SJSA1 (cell line): ENCODE results near the gene OR51F1. TPM values are rescaled to one million over a fixed set of nuclear protein-coding genes. Genes with fewer than 3 reads are reported as not detected.
"Not testable (repeated sequence)": the region's sequence is repeated elsewhere in the genome, so short reads cannot be mapped to it uniquely, and the experiment has no call there.

Experiments used
- DNase-seq, 2 experiments: peaks; one replicate each; pipeline ENCODE4 v3.0.0-alpha.2; 2015 to 2020; ENCODE audit warnings: low spot score in 2 of 2, low read depth in 1 of 2
- H3K27ac ChIP-seq: fragments of 250-450 bp; sonication (Bioruptor Pico); 2 replicates; pipeline ENCODE4 v1.5.1; 2020; ENCODE audit warnings: mild to moderate bottlenecking, moderate library complexity
- H3K27me3 ChIP-seq: fragments of 250-450 bp; sonication (Bioruptor Pico); replicated peaks from 2 replicates; pipeline ENCODE4 v1.5.1; 2020; ENCODE audit warnings: mild to moderate bottlenecking, moderate library complexity
- H3K36me3 ChIP-seq: fragments of 250-450 bp; sonication (Bioruptor Pico); 2 replicates; pipeline ENCODE4 v1.5.1; 2020; ENCODE audit warnings: mild to moderate bottlenecking
- H3K4me1 ChIP-seq: fragments of 250-450 bp; sonication (Bioruptor Pico); replicated peaks from 2 replicates; pipeline ENCODE4 v1.6.1; 2021; ENCODE audit warnings: mild to moderate bottlenecking
- H3K4me3 ChIP-seq: fragments of 250-450 bp; sonication (Bioruptor Pico); 2 replicates; pipeline ENCODE4 v1.5.1; 2020; ENCODE audit warnings: mild to moderate bottlenecking
- H3K9me3 ChIP-seq: fragments of 250-450 bp; sonication (Bioruptor Pico); replicated peaks from 2 replicates; pipeline ENCODE4 v1.5.1; 2020; ENCODE audit warnings: mild to moderate bottlenecking
- total RNA-seq: library from RNA; depleted of rRNA; stranded (reverse); fragments of >200 nt; shearing (Covaris generic); gene quantifications from 2 replicates; pipeline ENCODE4 v1.2.3, GENCODE V29; 2014; rRNA removed

Gene OR51F1
- total RNA-seq, 1 experiment from 2014 or later: not detected

DNA sequence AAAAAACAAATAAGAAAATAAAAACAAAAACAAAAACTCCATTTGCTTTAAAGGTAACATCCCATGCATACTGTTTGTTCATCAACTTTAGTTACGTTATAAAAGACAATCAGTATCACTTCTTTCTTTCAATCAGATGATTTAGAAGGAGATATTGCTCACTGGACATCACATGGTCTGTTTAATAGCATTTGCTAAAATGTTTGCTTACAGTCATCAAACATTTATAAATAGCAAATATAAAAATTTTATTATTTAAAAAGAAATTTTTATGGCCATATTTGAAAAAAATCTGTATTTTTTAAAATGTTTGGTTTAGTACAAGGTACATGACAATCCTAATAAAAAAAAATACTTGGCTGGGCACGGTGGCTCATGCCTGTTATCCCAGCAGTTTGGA lies 42.6 kb downstream of the OR51F1 start:
- Histone ChIP-seq H3K27ac (no peak overlapping the region), H3K4me1 (no peaks in the 10 kb centered on the region), H3K9me3 (no peaks in the 10 kb centered on the region), H3K36me3 (no peaks in the 10 kb centered on the region), H3K4me3 (no peak overlapping the region), H3K27me3 (peaks cover 3% of the 10 kb centered on the region)
- DNase-seq: no peak

DNA sequence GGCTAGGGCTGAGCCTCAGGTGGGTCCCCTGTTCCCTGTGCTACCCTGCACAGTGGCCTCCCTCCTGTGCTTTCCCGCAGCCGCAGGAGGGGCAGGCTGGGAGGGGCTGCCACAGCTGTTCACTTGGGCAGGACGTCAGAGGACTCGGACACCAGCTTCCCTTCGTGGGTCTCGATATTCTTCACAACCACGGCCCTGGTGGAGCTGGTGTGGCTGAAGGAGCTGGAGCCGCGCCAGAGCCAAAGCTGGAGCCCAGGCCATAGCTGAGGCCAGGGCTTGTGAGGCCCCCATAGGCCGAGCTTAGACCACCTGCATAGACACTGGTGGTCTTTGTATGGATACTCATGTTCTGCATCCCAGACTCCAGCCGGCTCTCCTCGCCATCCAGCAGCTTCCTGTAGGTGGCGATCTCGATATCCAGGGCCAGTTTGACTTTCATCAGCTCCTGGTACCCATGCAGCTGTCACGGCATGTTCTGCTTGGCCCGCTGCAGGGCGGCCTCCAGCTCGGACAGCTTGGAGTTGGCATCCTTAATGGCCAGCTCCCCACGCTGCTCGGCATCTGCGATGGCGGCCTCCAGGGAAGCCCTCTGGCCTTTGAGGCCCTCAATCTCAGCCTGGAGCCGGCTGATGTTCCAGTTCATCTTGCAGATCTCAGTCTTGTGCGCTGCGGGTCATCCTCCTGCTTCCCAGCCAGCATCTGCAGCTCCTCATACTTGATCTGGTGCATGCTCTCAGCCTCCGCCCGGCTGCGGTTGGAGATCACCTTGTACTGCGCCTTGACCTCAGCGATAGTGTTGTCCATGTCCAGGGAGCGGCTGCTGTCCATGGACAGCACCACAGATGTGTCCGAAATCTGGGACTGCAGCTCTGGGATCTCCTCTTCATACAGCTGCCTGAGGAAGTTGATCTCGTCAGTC lies 46.9 kb downstream of the OR51F1 start:
- not testable (repeated sequence) for H3K27me3 ChIP-seq, H3K4me1 ChIP-seq, H3K36me3 ChIP-seq, H3K27ac ChIP-seq, H3K4me3 ChIP-seq, H3K9me3 ChIP-seq, DNase-seq

Other genes starting within 250 kb of the OR51F1 start
- not detected in 2 replicates for gene OR52M1, start 224.7 kb downstream of the OR51F1 start, total RNA-seq
- gene OR52I2, start 188.2 kb downstream of the OR51F1 start, total RNA-seq: not detected in 2 replicates
- gene OR52I1, start 175.9 kb downstream of the OR51F1 start, total RNA-seq: not detected in 2 replicates
- 20.7 and 42.9 TPM in 2 replicates for gene TRIM68, start 161.7 kb downstream of the OR51F1 start, total RNA-seq
- gene OR51D1, start 132.5 kb downstream of the OR51F1 start, total RNA-seq: not detected in 2 replicates
- gene OR51E1, start 126.0 kb downstream of the OR51F1 start, total RNA-seq: 0.11 and 0.13 TPM in 2 replicates
- gene OR51E2, start 72.1 kb downstream of the OR51F1 start, total RNA-seq: 0.09 and 0.21 TPM in 2 replicates
- not detected in 2 replicates for gene MMP26, start 65.2 kb downstream of the OR51F1 start, total RNA-seq
- gene OR52R1, start 34.4 kb upstream of the OR51F1 start, total RNA-seq: not detected in 2 replicates
- gene OR51F2, start 51.4 kb upstream of the OR51F1 start, total RNA-seq: not detected in 2 replicates
- gene OR51S1, start 79.3 kb upstream of the OR51F1 start, total RNA-seq: not detected in 2 replicates
- gene OR51T1, start 112.0 kb upstream of the OR51F1 start, total RNA-seq: not detected in 2 replicates
- not detected in 2 replicates for gene OR51A7, start 133.8 kb upstream of the OR51F1 start, total RNA-seq
- gene OR51G2, start 149.4 kb upstream of the OR51F1 start, total RNA-seq: not detected in 2 replicates
- gene OR51G1, start 154.4 kb upstream of the OR51F1 start, total RNA-seq: not detected in 2 replicates
- not detected in 2 replicates for gene OR51A4, start 177.7 kb upstream of the OR51F1 start, total RNA-seq
- gene OR51A2, start 185.8 kb upstream of the OR51F1 start, total RNA-seq: not detected in 2 replicates
- gene OR51L1, start 224.9 kb upstream of the OR51F1 start, total RNA-seq: not detected in 2 replicates